Measurements from ENCODE around the gene EFHD2. TPM values are rescaled to one million over a fixed set of nuclear protein-coding genes. Genes with fewer than 3 reads are reported as not detected.

The EFHD2 gene
- total and polyA plus RNA-seq, 12 donors, result 47.4 to 119 (median 87.9) TPM

DNA sequence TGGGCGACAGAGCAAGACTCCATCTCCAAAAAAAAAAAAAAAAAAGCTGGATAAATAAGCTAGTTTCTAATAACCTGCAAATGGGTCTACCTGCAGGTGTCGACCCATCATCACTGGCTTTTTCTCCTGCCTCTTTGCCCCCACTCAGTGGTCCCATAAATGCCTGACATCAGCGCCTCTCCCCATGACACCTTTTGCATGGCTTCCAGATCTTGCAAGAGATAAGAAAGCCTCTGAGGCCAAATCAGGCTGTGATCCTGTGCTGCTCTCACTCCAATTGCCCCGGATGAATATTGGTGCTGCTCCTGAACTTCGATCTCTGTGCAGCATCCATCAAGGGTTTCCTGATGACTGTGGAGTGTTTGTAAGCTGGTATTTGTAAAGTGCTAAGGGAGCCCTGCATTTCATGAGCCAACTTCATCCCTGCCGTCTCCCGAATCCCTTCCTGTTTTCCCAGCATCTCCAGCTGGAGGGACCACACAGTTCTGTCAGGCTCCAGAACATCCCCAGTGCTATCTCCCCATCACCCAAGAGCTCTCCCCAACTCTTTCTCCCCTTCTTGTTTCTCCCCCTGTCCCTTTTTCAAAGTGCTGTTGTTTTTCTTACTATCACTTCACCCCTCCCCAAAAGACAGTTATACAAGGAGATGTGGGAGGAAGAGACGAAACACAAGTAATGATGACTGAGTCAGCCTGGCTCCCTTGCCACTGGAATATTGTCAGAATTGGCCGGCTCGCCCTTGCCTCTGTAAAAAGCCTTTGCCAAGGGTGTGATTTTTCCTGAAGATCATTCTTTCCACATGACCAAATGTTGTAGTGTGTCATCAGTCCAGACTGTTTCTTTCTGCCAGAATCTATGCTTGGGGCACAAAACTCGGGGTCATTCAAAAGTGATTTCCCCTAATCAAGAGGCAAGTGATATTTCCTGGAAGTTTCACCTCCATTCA is 2.8 kb upstream of the EFHD2 start:
- Histone ChIP-seq H3K27me3 (no peaks in the 10 kb centered on the region), H3K4me1 (replicated peaks in 1 of 2) (peaks cover 12 to 18% of the 10 kb centered on the region in 2 donors), H3K36me3 (replicated peaks in 1 of 2) (no peaks in the 10 kb centered on the region), H3K9me3 (replicated peaks in 1 of 3) (no peaks in the 10 kb centered on the region), H3K27ac (peak overlapping the region in 3 of 5 donors; percentile 54 to 83 (median 55)), H3K4me3 (no peak overlapping the region)
- intact Hi-C loops (cut with DNase I), result loop anchor here in 1 of 2 donors (5.0 kb wide), 1 partner anchor 35 kb away; no protein-coding TSS in a partner anchor
- no peak for TF ChIP-seq POLR2A (IDR thresholded peaks at IDR 0.05)
- TF ChIP-seq, protein P1, sequence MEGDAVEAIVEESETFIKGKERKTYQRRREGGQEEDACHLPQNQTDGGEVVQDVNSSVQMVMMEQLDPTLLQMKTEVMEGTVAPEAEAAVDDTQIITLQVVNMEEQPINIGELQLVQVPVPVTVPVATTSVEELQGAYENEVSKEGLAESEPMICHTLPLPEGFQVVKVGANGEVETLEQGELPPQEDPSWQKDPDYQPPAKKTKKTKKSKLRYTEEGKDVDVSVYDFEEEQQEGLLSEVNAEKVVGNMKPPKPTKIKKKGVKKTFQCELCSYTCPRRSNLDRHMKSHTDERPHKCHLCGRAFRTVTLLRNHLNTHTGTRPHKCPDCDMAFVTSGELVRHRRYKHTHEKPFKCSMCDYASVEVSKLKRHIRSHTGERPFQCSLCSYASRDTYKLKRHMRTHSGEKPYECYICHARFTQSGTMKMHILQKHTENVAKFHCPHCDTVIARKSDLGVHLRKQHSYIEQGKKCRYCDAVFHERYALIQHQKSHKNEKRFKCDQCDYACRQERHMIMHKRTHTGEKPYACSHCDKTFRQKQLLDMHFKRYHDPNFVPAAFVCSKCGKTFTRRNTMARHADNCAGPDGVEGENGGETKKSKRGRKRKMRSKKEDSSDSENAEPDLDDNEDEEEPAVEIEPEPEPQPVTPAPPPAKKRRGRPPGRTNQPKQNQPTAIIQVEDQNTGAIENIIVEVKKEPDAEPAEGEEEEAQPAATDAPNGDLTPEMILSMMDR (IDR thresholded peaks at IDR 0.05), result no peak
- DNase-seq, result peak; percentile 57 to 87 (median 80)
- whole genome bisulfite sequencing, 4 donors, result 47 to 63% (median 51%) methylated on average over 10 to 11 of the region's 11 CpGs

DNA sequence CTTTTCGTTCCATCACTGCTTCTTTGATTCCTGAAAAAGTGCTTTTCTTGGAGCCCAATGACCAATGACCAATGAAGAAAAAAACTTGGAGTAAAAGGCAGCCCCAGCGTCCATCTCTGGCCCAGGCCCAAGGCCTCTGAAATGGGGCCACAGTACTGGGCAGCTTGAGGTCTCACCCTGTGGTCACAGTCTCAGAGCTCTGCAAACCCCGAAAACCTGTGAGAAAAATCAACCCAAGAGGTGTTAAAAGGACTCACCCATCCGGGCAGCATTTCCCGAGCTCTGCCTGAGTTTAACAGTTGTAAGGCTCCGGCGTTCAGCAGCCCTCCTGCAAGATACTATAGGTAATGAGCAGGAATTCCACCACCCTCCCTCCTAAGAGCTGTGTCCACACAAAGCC is 2.1 kb upstream of the EFHD2 start:
- TF ChIP-seq, protein P1 (IDR thresholded peaks at IDR 0.05), result no peak
- TF ChIP-seq POLR2A (IDR thresholded peaks at IDR 0.05), result no peak
- Histone ChIP-seq H3K27me3 (no peaks in the 10 kb centered on the region), H3K4me1 (replicated peaks in 1 of 2) (peaks cover 19% of the 10 kb centered on the region in 2 donors), H3K4me3 (no peak overlapping the region), H3K27ac (peak overlapping the region in 3 of 5 donors; percentile 54 to 83 (median 55)), H3K36me3 (replicated peaks in 1 of 2) (no peaks in the 10 kb centered on the region), H3K9me3 (replicated peaks in 1 of 3) (no peaks in the 10 kb centered on the region)
- peak in 2 of 7 donors; percentile 8 to 18 for DNase-seq
- intact Hi-C loops (cut with DNase I), result loop anchor here in 1 of 2 donors (5.0 kb wide), 1 partner anchor 35 kb away; no protein-coding TSS in a partner anchor
- 58 to 74% (median 72%) methylated on average over 7 of the region's 7 CpGs for WGBS, 4 donors

DNA sequence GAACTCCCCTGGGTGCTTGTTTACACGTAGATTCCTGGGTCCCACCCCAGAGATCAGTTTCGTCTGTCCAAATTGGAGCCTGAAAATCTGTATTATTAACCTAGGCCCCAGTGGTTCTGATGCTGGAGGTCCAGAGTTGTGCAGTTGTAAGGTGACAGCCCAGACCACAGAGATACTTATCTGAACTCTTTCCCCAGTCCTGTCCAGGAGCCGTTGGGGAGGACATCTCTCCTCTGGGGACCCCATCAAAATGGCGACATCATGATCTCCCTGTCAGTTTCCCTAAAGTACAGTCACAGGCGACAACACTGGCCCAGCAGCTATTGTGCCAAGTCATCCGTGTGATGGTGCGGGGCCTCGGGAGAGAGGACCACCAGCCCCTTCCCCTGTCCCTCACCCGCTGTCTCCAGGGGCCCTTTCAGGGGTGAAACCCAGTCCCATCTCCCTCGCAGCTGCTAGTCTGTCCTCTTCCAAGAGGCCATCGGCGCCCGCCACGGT is 749 bp upstream of the EFHD2 start:
- peak overlapping the region in 3 of 5 donors; percentile 73 to 77 (median 76) for H3K27ac ChIP-seq
- H3K4me1 ChIP-seq (replicated peaks in 1 of 2), result peaks cover 27 to 32% of the 10 kb centered on the region in 2 donors
- peak overlapping the region in 2 of 4 donors; percentile 85 to 87 for H3K4me3 ChIP-seq
- intact Hi-C loops (cut with DNase I), result loop anchor here in 1 of 2 donors (5.0 kb wide), 1 partner anchor 37 kb away; no protein-coding TSS in a partner anchor
- 34 to 59% (median 36%) methylated on average over 8 to 14 of the region's 14 CpGs for WGBS, 4 donors
- H3K27me3 ChIP-seq, result no peaks in the 10 kb centered on the region
- H3K9me3 ChIP-seq (replicated peaks in 1 of 3), result no peaks in the 10 kb centered on the region
- TF ChIP-seq, protein P1 (IDR thresholded peaks at IDR 0.05), result no peak
- no peak for TF ChIP-seq POLR2A (IDR thresholded peaks at IDR 0.05)
- no peak for DNase-seq
- H3K36me3 ChIP-seq (replicated peaks in 1 of 2), result no peaks in the 10 kb centered on the region

DNA sequence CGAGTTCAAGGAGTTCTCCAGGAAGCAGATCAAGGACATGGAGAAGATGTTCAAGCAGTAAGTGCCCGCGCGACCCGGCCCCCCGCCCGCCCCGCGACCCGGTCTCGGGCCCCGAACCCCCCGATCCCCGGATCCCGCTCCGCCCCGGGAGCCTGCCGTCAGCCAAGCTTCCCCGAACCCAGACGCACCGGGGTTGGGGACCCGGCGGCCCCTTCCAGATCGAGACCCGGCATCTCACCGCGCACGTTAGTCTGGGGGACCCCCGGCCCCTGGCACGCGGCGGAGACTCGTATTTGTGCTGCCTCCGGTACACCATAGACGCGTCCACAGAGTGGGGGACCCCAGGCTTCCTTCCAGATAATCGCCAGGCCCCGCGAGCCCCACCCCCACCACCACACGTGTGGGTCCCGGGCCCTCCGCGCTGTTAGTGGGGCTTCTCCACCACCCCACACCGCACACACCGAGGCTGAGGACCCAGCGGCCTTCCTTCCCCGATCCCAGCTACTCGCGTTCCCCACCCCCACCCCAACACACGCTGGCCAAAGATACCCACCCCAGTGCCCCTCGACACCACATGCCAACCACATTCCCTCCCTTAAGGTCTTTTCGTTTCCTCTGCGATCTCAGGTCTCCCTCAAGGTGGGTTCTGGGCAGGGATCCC is 665 bp downstream of the EFHD2 start:
- intact Hi-C loops (cut with DNase I), result no loop called here
- 0 to 1% (median 1%) methylated on average over 1 to 53 of the region's 53 CpGs for WGBS, 4 donors
- Histone ChIP-seq H3K9me3 (replicated peaks in 1 of 3) (no peaks in the 10 kb centered on the region), H3K27ac (peak overlapping the region in 4 of 5 donors; percentile 8 to 77 (median 74)), H3K4me3 (peak overlapping the region; percentile 42 to 87 (median 80)), H3K27me3 (no peaks in the 10 kb centered on the region), H3K36me3 (replicated peaks in 1 of 2) (peaks cover 0 to 5% of the 10 kb centered on the region in 2 donors), H3K4me1 (replicated peaks in 1 of 2) (peaks cover 27 to 36% of the 10 kb centered on the region in 2 donors)
- peak in 4 of 7 donors; percentile 16 to 46 (median 24) for DNase-seq
- TF ChIP-seq, protein P1 (IDR thresholded peaks at IDR 0.05), result no peak
- no peak for TF ChIP-seq POLR2A (IDR thresholded peaks at IDR 0.05)
